NCI-H187 treated with DMSO at 0.1 percent for 48 hours (cell line): ENCODE results near the gene LRRC8A.

Source experiments
- DNase-seq: peaks from one replicate; lab custom pipeline; 2025; lab: John Stamatoyannopoulos, UW

LRRC8A gene

DNA sequence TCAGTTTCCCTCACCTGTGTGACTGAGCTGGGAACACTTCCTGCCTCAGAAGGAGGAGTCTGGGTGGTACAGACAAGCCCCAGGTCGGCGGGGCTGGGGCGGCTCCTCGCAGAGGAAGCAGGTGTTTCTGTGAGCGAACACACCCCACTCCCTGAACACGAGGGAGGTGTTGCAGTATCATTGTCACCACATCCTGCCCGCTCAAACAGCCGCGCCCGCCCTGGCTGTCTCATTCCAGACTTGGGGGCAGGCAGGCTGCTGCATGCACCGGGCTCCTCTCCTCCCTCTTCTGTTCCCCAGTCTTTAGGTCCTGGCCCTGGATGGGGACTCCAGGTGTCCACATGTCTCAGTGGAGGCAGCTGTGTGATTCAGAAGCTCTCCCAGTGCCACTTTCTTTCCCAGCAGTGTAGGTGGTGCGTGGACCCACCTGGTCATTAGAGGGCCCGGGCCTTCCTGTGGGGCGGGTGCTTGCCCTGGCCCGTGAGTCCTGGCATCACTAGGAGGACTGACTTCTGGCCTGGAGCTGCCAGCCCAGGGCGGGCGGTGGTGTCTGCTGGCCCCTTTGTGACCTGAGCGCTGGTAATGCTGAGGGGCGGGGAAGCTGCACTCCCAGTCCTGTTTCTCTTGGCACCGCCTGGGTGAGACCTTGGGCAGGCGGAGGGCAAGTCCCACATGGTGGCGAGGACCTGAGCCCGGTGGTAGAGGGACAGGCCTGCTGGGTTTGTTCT, 20.6 kb downstream of the LRRC8A start:
- DNase-seq: no peak

GRCh38 chr9:128903079-128903461, 21.1 kb downstream of the LRRC8A start:
- no peak for DNase-seq

DNA sequence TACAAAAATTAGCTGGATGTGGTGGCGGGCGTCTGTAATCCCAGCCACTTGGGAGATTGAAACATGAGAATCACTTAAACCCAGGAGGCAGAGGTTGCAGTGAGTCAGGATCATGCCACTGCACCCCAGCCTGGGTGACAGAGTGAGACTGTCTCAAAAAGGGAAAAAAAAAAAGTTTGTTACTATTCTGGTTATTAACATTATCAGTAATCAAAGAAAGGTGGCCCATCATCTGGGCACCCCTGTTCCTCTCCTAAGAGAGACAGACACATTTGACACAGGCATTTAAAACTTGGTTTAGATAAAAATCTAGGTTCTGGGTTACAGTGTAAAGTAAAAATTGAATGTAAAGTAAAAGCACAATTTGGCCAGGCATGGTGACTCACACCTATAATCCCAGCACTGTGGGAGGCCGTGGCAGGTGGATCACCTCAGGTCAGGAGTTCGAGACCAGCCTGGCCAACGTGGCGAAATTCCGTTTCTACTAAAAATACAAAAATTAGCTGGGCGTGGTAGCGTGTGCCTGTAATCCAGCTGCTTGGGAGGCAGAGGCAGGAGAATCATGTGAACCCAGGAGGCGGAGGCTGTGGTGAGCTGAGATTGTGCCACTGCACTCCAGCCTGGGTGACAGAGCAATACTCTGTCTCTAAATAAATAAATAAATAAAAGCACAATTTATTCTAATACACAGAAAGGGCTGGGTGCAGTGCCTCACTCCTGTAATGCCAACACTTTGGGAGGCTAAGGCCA, 22.1 kb downstream of the LRRC8A start:
- DNase-seq: no peak

- DNase-seq: no peak
These were observed 24.0 kb downstream of the LRRC8A start for GRCh38 chr9:128905964-128906363.

- DNase-seq: no peak
These were observed 24.8 kb downstream of the LRRC8A start for GRCh38 chr9:128906741-128907140.

DNA sequence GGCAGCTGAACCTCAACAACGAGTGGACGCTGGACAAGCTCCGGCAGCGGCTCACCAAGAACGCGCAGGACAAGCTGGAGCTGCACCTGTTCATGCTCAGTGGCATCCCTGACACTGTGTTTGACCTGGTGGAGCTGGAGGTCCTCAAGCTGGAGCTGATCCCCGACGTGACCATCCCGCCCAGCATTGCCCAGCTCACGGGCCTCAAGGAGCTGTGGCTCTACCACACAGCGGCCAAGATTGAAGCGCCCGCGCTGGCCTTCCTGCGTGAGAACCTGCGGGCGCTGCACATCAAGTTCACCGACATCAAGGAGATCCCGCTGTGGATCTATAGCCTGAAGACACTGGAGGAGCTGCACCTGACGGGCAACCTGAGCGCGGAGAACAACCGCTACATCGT, 26.4 kb downstream of the LRRC8A start:
- no peak for DNase-seq

DNA sequence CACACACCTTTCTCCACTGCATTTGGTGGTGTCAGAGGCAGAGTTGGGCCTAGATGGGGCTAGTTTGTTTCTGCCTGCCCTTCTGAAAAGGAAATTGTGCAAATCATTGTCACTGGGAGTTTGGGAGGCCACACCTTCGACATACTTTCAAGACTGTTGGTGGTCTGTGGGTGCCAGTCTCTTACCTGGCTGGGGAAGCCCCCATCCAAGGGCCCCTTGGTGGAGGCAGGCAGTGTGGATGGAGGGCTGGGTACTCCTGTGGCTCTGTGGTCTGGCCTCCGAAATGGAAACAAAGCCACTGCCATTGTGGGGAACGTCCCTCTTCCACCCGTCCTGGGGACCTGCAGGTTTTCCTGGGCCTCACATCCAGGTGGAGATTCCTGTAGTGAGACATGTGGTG, 27.9 kb downstream of the LRRC8A start:
- DNase-seq: no peak

GRCh38 chr9:128910906-128911305, 29.0 kb downstream of the LRRC8A start:
- DNase-seq: no peak

GRCh38 chr9:128911529-128912035, 29.6 kb downstream of the LRRC8A start:
- no peak for DNase-seq

GRCh38 chr9:128912270-128912853, 30.4 kb downstream of the LRRC8A start:
- DNase-seq: no peak

DNA sequence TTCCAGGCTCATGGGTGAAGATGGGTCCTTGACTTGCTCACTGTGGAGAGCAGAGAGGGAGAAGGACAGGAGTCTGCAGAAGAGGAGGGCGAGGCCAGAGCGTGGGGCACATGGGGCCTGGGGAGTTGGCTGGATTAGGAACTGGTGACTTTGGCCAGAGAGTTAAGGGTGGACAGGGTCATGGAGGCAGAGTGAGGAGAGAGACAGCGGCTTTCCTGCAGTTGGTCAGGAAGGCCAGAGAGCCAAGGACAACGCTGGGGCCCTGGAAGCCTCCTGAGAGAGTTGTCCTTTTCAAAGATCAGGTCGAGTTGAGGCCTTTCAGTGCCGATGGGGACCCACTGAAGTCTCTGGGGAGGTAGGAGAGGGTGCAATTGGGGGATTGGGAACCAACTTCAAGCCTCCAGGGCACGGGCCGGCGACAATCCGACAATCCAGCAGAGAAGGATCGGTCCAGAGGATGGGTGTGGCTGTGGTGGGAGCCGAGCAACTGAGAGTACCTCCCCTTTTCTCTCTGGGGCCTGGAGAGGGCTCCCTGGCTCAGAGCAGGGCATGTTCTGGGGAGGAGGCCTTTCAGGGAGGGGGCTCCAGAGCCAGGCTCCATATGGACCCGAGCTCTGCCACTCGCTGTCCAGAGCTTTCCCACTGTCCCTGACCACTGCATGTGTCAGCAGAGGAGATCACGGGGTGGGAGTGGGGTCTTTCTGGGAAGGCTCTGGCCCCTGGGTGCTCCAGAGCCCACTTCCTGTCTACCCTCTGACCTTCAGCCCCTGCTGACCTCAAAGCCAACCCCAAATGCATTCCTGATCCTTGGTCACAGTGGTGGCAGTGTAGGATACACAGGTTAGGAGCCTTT, 31.3 kb downstream of the LRRC8A start:
- no peak for DNase-seq

DNA sequence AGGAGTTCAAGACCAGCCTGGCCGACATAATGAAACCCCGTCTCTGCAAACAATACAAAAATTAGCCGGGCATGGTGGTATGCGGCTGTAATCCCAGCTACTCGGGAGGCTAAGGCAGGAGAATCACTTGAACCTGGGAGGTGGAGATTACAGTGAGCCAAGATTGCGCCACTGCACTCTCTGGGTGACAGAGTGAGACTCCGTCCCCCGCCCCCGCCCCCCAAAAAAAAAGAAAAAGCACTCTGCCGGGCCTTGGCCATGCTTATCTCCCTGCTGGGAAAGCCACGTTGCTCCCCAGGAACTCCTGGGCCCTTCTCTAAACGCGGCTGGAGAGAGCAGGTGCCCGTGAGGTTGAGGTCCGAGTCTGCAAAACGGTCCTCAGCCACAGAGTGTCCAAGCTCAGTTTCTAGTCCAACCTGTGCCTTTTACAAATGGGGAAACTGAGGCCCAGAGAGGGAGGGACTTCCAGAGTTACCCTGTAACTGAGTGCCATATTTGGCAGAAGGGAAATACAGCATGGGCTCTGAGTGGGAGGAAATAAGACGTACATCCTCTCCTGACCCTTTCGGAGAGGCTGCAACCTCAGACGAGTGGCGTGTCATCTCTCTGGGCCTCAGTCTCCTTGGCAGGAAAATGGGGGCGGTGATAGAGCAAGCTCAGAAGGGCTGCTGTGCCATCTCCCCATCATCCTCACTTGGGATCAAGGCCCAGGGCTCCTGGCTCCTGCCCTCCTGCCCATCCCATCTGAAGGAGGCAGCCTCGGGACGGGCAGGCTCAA, 32.3 kb downstream of the LRRC8A start:
- DNase-seq: no peak

GRCh38 chr9:128916204-128916603, 34.3 kb downstream of the LRRC8A start:
- no peak for DNase-seq

DNA sequence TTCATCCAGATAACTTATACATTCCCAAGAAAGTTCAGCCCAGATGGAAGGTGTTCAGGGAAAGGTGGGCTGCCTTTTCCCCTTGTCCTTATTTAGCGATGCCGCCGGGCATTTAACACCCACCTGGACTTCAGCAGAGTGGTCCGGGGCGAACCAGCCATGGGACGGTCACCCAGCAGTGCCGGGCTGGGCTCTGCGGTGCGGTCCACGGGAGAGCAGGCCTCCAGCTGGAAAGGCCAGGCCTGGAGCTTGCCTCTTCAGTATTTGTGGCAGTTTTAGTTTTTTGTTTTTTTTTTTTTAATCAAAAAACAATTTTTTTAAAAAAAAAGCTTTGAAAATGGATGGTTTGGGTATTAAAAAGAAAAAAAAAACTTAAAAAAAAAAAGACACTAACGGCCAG, 34.8 kb downstream of the LRRC8A start:
- no peak for DNase-seq

DNA sequence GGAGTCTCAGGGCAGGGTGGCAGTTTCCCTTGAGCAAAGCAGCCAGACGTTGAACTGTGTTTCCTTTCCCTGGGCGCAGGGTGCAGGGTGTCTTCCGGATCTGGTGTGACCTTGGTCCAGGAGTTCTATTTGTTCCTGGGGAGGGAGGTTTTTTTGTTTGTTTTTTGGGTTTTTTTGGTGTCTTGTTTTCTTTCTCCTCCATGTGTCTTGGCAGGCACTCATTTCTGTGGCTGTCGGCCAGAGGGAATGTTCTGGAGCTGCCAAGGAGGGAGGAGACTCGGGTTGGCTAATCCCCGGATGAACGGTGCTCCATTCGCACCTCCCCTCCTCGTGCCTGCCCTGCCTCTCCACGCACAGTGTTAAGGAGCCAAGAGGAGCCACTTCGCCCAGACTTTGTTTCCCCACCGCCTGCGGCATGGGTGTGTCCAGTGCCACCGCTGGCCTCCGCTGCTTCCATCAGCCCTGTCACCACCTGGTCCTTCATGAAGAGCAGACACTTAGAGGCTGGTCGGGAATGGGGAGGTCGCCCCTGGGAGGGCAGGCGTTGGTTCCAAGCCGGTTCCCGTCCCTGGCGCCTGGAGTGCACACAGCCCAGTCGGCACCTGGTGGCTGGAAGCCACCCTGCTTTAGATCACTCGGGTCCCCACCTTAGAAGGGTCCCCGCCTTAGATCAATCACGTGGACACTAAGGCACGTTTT, 35.4 kb downstream of the LRRC8A start:
- no peak for DNase-seq

GRCh38 chr9:128918921-128919320, 37.0 kb downstream of the LRRC8A start:
- no peak for DNase-seq

DNA sequence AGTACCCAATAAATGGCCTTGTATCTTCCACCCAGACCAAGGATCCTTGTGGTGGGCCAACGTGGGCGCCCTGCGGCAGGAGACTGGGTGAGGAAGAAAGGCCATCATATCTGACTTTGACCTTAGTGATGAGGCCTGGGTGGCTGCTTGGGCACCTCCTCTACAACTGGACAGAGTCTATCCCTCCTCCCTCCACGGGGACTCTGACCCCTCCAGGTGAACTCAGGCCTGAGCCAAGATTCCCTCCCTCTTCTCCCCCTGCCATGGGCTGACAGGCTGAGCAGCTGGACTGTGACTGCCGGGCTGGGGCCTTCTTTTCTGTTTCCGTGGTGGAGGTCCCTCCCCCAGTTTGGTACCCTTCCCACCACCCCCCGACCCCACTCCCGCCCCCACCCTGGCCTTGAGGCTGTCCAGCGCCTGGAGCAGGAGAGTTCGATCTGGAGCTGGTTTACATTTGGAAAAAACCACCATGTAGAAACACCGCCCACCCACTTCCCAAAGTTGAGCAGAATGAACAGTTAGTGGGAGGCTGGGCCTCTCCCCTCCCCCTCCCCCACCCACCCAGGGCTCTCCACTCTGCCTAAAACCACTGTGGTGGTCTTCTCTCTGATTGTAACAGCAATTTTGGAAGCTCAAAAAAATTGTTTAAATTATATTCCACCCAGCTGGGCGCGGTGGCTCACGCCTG, 37.6 kb downstream of the LRRC8A start:
- no peak for DNase-seq

DNA sequence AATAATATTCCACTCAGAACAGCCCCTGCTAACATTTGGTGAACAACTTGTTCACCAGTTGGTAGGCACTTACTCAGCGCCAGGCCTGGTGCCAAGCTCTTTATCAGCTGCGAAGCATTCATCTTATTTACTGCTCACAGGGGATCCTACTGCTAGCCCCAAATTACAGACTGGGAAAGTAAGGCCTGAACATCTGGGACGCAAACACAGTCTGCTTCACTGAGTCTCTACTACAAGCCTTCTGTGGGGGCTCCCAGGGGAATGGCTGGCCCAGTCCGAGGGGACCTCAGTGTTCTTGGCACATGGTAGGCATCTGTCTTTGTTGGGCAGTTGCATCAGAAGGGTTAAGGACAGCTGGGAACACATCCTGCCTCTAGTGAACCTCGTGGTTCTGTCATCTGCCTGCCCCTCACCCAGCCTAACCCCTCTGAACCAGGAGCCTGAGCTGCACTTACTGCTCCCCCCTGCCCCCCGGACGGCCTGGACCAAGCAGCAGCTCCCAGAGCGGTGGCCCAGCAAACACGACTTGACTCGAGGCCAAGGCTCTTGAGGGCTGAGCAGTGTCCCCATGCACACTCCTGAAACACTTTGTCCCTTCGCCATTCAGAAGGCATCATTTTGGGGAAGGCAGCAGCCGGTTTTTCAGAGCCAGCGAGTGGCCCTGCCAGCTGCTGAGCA, 38.6 kb downstream of the LRRC8A start, which contains the start of gene PHYHD1:
TSS of gene PHYHD1 (plus strand) at position 602 of the 678 bp plus-strand sequence. CDS start 1,342 bp downstream, outside the sequence.
- DNase-seq: no peak
